DMS79 treated with DMSO at 0.1 percent for 48 hours (cell line): ENCODE results near the gene SPATA9.

Experiments used
- DNase-seq: peaks from one replicate; lab custom pipeline; 2025; lab: John Stamatoyannopoulos, UW

SPATA9 gene

DNA sequence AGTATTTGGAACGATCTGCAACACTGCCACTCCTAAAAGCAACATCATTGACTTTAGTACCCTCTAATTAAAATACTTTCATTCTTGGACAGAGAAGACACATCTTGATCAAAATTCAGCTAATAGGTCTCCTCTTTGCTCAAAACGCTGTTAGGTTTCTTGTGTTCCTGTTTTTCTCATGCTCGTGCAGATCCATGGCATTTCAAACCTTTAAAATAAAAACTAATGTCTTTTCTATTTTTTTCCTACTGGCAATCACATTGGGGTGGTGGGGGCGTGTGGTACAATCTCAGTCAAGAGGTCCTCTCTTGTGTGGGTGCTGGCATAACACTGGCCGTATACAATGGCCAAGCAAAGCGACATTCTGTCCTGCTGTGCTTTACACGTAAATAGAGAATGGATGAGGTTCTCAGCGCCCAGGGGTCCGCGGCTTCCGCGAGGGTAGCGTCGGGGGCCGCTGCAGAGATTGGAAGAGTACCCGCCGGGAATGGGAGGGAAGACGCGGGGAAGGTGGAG lies 63.2 kb downstream of the SPATA9 start:
- DNase-seq: peak; percentile 20

DNA sequence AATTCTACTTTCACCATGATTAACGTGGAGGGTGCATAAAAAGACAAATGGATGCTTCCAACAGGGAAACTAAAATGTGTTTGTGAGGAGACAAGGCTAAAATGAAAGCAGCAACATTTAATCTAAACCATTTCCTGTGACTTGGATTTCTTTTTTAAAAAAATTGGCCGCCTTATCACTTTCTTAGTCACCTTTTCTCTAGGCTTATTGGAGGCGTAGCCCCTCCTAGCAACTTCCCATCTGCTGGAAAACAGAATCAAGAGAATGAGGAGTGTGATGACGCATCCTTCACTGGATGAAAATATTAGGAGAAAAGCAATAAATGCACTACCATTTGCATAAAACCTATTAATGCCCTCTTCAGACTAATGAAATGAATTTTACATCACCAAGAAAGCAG lies 63.7 kb downstream of the SPATA9 start:
- DNase-seq: no peak

DNA sequence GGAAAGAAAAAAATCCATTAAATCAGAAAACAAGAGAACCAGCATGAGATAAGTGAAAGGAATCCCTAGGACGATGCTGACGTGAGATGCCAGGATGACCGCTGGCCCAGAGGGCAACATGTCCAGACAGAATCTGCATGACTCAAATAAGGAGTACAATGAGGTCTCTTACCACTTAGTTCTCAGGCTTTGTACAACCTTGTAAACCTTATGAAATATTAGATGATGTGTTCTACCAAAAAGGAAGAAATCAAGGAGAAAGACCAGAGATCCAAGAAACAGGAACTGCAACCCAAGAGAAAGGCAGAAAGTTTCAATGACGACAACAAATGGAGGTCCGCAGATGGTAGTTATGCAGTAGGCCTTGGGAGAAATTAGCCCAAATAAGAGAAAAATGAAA lies 65.7 kb downstream of the SPATA9 start:
- DNase-seq: no peak

DNA sequence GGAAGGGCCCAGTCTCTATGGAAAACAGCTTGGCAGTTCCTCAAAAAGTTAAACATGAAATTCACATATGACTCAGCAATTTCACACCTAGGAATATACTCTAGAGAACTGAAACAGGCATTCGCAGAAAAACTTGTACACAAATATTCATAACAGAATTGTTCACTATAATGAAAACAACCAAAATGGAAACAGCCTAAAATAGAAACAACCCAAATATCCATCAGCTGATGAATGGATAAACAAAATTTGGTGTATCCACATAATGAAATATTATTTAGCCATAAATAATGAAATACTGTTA lies 67.7 kb downstream of the SPATA9 start:
- DNase-seq: no peak

DNA sequence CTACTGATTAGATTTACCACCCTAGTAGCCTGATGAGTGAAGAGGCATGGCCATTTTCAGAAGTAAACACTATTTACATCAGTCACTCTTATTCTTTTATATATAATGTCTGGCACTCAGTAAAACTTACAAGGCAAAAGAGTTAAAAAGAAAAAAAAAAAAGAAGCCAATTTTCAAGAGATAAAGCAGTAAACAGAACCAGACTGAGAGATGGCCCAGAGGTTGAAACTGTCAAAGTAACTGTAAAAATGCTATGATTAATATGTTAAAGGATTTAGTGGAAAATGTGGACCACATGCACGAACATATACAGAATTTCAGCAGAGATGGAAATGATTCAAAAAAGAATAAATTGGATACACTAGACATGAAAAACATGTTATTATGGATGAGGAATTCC lies 69.3 kb downstream of the SPATA9 start:
- DNase-seq: no peak

DNA sequence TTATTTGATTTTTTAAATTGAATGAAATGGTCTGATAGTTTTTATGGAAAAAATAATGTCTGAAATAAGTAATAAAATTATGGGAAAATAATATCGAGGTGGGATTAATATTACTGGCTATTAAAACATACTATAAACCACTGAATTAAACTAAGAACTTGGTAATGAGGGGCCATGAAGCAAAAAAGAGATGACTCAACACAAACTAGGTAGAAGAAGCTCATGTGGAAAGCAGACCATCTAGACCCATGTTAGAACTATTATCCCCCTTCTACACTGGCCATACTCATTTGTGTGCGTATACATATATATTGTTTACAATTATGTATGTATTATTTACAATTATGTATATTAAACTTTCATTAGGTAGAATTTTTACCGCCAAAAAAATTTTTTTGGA lies 71.4 kb downstream of the SPATA9 start:
- no peak for DNase-seq

DNA sequence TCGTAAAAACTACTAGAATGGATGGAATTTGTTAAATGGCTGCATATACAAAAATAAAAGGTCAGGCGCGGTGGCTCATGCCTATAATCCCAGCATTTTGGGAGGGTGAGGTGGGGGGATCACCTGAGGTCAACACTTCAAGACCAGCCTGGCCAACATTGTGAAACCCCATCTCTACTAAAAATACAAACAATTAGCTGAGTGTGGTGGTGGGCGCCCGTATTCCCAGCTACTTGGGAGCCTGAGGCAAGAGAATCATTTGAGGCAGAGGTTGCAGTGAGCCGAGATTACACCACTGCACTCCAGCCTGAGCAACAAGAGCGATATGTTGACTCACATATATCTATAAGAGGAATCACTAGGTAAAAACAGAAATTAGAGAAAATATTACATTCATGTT lies 72.2 kb downstream of the SPATA9 start:
- no peak for DNase-seq

DNA sequence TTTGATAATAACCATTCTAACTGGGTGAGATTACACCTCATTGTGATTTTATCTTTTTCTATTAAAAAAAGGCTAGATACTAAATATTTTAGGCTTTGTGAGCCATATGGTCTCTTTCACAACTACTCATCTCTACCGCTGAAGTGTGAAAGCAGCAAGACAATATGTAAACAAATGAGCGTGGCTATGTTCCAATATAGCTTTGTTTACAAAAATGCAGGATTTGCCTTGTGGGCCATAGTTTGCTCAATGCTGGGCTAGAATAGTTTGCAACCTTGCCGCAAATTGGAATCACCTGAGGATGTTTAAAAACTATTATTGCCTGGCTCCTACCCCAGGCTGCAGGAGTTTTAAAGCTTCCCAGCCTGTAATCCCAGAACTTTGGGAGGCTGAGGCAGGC lies 73.1 kb downstream of the SPATA9 start:
- DNase-seq: no peak
